HG03520 (cell line): Measurements from ENCODE around the gene UBAP2.
"Not testable (repeated sequence)": the region's sequence is repeated elsewhere in the genome, so short reads cannot be mapped to it uniquely, and the experiment has no call there.

Source experiments
- ATAC-seq: cut with Tn5 transposase; IDR thresholded peaks from one replicate; pipeline ENCODE4 v1.9.1; 2021; ENCODE audit warnings: mild to moderate bottlenecking, moderate library complexity; ENCODE audit not compliant: unreplicated experiment

UBAP2 gene

DNA sequence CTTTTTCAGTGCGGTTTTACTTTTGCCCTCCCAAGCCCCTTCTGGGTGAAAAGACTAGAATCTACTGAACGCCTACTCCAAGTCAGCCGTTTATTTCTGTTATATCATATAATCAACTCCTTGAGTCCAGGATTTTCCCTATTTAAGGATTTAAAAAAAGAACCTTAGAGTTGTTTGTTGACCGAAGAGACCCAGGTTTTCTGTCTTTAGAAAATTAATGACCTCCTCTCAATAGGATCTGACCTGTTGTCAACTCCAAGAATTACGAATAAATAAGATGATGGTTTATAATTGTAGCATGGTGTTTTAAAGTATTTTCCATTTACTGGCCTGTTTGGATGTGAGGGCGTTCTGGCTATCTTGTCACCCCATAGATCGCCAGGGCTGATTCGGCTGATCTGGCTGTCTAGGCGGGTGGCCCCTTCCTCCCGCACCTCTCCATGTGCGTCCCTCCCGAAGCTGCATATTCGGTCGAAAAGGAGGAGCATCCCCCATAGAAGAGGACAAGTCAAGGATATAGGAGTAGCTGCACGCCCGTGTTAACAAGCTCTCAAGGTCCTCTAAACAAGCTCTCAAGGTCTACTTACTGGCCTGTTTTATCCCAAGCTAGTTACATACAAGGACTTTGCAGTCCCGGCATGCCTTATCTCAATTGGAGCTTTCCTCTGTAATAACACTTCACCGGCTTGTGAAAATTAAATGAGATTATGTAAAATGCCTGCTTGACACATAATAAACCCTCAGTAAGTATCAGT lies 1.1 kb upstream of the UBAP2 start:
- ATAC-seq: no peak

DNA sequence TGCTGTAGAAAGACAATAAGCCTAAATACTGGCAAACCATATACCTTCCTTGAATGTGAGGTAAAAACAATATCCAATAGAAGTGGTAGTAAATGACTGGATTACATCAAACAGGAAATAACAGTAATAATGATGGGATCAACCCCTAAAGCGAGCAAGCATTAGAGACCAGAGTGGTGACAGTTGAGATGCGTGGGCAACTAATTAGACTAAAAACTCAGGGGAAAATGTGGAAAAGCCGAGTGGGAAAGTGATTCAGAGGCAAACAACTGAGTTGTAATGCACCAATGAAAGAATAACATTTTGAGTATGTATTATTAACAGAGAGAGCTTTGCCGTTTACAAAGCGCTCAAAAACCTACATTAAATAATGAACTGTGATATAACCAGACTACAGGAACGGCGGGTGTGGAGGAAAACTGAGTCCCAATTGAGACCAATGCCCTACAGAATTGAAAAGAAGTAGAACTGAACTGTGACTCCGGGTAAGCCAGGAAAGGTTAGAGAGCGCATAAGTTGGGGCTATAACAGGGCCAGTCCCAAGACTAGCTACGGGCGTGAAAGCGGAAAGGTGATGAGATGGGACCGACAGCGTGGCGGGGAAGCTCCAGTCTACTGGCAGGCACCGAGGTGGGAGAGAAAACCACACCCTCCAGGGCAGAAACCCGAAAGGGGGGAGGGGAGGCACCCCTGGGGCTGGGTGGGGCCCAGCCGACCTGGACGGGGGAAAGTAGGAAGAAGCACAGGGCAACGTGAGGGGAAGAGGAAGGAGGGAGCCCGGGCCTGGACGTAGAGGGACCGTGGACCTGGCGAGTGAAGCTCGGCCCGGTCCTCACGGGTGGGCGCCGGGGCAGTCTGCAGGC lies 592 bp downstream of the UBAP2 start:
- ATAC-seq: peak; percentile 30

DNA sequence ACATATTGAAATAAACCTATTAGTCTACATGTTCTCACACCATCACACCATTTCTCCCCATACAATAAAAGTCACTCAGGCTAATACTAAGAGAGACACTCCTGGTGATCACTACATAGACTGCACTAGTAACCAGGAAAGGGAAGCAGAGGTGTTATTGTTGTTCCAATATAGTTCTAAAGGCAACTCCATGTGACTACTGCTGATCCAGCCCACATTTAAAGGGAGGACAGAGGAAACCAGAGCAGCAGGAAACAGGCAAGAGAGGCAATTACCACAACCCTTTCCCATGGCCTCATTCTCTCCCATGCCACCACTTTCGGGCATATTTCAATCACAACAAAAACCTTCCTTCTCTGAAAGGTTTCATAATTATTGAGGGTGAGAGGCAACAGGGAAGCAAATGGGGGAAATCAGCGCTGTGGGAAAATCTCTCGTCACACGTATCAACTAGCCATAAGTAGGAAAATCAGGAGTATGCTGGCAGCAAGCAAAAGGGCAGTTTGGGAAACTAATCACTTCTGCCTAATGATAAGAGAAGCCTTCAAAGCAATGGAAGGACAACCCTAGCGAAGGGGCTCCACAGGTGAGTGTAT lies 1.8 kb downstream of the UBAP2 start:
- no peak for ATAC-seq

DNA sequence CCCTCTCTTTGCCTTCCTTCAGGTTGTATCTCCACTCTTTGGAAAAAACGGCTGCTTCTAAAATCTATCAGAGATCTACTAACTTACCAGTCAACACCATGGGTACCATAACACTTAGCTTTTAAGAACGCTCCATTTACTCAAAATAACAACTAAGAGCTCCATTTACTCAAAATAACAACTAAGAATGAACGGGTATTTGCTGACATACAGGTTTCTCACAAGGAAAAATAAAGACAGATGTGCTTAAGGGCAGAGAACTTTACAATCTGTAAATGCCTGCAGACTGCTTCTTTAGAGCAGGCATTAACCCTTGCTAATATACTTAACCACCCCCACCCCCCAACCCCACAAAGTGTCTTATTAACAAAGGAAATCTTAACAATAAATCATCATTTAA lies 2.8 kb downstream of the UBAP2 start:
- no peak for ATAC-seq

DNA sequence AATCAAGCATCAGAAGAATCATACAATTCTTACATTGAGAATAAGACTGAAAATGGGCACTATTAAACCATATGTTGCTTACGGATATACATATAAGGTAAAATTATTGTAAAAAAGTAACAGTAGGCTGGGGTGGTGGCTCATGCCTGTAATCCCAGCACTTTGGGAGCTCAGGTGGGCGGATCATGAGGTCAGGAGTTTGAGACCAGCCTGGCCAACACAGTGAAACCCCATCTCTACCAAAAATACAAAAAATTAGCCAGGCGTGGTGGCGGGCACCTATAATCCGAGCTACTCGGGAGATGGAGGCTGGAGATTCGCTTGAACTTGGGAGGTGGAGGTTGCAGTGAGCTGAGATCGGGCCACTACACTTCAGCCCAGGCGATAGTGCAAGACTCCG lies 6.6 kb downstream of the UBAP2 start:
- not testable (repeated sequence) for ATAC-seq

DNA sequence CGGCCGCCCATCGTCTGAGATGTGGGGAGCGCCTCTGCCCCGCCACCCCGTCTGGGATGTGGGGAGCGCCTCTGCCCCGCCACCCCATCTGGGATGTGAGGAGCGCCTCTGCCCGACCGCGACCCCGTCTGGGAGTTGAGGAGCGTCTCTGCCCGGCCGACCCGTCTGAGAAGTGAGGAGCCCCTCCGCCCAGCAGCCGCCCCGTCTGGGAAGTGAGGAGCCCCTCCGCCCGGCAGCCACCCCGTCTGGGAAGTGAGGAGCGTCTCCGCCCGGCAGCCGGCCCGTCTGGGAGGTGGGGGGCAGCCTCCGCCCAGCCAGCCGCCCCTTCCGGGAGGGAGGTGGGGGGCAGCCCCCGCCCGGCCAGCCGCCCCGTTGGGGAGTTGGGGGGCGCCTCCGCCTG lies 9.8 kb downstream of the UBAP2 start:
- not testable (repeated sequence) for ATAC-seq

DNA sequence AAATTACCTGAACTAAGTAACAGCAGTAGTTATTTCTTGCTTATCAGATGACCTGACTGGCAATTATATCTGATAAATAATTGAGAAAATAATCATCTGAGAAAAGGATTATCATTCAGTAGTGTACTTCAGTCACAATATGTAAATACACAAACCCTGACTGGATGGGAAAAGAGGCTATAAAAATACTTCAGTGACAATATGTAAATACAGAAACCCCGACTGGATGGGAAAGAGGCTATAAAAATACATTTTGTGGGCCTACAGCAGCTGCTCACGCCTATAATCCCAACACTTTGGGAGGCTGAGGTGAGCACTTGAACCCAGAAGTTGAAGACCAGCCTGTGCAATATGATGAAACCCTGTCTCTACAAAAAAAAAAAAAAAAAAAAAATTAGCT lies 11.1 kb downstream of the UBAP2 start:
- no peak for ATAC-seq

DNA sequence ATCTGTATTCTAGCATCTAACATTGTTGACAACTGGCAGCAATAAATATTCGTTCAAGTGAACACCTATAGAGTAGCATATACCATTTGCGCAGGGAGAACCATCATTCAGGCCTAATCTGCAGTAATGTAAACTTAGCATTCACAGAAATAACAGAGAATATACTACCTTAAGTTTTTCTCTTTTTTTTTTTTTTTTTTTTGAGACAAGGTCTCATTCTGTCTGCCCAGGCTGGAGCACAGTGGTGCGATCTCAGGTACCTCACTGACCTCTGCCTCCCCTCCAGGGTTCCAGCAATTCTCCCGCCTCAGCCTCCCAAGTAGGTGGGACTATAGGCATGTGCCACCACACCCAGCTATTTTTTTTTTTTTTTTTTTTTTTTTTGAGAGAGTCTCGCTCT lies 12.1 kb downstream of the UBAP2 start:
- no peak for ATAC-seq

DNA sequence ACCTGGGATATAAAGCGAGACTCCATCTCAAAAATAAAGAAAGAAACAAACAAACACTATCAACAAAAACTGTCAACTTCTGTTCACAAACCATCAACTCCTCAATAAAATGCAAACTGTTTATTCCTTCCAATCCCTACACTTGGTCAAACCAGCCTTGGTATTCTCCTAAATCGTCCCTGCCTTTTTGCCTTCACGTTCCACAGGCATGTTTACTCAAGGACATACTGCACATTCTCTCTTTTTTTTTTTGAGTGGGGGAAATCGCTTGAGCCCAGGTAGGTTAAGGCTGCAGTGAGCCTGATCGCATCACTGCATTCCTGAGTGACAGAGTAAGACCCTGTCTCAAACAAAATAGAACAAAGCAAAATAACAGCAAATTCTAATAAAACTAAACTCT lies 13.0 kb downstream of the UBAP2 start:
- no peak for ATAC-seq

DNA sequence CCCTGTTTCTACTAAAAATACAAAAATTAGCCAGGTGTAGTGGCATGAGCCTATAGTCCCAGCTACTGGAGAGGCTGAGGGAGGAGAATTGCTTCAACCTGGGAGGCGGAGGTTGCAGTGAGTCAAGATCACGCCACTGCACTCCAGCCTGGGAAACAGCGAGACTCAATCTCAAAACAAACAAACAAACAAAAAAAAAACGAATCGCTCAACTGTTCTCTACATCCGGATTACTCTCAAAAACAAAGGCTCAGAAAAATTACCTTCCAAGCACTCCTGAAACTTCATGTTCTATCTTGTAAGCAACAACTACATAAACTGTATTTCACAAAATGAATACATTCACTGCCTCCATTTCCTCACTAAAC lies 14.0 kb downstream of the UBAP2 start:
- ATAC-seq: no peak

DNA sequence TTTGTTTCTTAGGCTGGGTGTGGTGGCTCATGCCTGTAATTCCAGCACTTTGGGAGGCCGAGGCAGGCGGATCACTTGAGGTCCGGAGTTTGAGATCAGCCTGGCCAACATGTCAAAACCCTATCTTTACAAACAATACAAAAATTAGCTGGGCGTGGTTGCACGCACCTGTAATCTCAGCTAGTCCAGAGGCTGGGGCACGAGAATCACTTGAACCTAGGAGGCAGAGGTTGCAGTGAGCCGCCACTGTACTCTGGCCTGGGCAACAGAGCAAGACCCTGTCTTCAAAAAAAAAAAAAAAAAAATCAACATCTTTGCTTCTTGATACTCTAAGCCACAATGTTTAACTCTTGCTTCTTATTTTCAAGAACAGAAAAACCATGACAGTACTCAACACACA lies 16.1 kb downstream of the UBAP2 start:
- no peak for ATAC-seq

DNA sequence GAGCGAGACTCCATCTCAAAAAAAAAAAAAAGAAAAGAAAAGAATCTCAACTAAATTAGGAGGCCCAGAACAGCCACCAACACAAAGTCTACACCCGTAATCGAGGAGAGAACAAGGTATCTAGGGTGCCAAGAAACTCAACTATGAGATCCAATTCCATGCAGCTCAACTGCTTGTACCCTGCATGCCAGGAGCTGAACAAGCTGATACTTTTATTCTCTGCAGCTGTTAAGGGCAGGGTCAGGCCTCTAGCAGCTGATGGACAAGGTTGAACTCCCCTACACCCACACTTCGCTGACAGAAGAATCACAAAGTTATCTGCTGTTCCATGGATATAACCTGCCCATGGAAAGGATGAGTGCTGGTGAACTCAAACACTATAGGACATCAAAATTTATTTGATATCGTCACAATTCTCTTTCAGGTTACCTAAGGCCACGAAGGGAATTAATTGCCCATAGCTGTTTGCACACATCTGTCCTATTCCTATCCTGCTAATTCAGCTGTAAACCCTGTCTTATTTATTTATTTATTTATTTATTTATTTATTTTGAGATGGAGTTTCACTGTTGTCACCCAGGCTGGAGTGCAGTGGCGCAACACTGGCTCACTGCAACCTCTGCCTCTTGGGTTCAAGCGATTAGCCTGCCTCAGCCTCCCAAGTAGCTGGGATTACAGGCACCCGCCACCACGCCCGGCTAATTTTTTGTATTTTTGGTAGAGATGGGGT lies 20.7 kb downstream of the UBAP2 start:
- ATAC-seq: no peak

DNA sequence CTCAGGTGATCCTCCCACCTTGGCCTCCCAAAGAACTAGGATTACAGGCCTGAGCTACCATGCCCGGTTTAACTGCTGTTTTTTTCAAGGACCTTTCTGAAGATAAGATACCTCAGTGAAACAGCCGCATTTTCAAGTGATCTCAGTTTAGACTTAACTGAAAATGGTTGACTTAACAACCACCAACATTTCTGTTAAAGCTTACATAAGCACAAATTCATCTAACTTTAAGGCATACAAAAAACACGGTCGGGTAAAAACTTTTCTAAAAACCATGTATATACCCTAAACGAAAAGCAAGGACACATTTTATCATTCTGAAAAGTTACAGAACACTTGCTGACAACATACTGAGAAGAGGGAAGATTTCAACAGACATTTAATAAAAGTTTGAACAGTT lies 22.9 kb downstream of the UBAP2 start:
- ATAC-seq: no peak

DNA sequence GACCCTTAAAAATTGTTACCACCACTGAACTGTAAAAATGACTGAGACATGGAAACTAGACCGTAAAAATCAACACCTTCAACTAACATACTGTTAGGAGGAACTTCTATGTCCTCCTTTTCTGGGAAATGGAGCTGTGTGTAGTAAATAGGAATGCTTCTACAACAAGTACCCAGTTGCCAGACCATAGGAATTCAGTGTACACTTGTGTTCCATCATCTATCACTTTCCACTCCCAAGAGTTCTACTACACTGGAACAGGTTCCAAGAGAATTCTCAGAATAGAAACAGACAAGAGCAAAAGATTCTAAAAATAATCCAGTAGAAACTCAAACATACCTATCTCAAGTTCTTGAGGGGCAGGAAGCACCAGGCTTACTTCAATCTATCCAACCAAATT lies 23.6 kb downstream of the UBAP2 start:
- ATAC-seq: no peak

DNA sequence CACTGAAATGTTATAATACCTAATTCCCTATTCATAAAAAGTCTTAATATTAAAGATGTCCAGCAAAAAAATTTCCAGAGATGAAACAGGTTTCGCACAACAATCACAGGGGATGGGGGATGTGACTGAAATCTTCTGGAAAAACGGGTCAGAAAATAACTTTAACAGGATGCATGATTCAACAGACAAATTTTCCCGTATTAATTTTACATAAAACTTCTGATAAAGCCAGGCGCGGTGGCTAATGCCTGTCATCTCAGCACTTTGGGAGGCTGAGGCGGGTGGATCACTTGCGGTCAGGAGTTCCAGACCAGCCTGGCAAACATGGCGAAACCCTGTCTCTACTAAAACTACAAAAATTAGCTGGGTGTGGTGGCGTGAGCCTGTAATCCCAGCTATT lies 24.2 kb downstream of the UBAP2 start:
- not testable (repeated sequence) for ATAC-seq

DNA sequence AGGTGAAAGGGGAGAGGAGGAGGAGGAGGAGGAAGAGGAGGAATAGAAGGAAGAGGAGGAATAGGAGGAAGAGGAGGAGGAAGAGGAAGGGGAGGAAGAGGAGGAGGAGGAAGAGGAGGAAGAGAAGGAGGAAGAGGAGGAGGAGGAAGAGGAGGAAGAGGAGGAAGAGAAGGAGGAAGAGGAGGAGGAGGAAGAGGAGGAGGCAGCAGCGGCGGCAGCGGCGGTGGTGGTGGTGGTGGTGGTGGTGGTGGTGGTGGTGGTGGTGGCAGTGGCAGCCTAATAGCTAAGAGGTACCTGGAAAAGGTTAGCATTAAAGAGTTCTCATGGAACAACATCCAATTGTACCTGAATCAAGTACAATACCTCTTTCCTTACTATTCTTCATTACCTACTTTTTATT lies 32.5 kb downstream of the UBAP2 start:
- ATAC-seq: no peak

DNA sequence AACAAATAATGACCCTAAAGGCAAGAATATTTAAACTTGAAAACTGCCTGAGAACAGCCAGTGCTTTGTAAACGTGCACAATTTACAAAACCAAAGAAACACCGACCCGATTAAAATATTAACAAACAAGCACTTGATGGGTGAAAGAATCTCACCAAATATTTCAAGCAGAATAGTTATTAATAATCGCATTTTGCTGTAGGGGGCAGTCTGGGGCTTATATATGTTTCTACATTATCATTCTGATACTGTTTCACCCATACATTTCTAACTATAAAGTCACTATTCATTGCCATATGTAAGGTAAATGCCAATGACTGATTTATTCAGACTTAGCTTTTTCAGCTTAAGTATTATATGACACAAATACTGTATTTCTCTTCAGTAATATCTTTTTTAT lies 37.7 kb downstream of the UBAP2 start:
- no peak for ATAC-seq

DNA sequence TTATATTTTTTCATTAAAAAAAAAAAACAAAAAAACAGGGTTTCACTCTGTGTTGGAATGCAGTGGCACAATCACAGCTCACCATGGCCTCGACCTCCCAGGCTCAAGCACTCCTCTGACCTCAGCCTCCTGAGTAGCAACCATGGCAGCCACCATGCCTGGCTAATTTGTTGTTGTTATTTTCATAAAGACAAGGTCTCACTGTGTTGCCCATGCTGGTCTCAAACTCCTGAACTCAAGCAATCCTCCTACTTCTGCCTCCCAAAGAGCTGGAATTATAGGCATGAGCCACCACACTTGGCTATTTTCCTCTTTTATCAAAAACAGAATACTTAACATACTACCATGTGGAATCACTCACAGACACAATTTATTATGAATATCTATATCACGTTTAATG lies 46.7 kb downstream of the UBAP2 start:
- ATAC-seq: no peak

DNA sequence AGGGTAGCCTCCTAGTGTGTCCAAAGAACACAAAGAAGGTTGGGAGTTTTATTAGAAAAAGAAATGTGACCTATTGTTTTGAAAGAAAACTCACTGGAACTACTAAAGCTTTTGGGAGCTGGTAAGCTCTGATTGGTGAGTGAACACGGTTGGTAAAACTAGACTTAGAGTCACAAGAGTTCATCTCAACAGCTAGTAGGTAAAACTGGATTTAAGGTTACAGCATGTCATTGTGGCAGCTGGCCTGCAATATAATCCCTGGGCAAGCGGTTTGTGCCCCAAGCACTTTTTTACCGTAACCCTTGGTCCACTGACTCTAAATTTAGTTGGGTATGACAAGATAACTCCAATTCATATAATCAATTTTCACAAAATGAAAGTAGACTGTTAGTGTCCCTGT lies 47.4 kb downstream of the UBAP2 start:
- ATAC-seq: no peak

DNA sequence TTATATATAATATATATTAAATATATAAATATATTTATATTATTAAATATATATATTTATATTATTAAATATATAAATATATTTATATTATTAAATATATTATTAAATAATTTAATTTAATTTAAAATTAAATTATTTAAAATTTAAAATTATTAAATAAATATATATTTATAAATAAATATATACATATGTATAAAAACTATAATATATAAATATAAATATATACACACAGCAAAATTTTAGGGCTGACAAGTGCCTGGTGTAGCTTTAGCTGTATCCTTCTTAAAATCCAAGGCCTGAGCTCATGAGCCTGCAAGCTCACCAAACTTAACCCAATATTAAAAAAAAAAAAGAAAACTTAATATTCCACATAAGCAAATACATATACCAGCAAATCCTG lies 53.2 kb downstream of the UBAP2 start:
- no peak for ATAC-seq

DNA sequence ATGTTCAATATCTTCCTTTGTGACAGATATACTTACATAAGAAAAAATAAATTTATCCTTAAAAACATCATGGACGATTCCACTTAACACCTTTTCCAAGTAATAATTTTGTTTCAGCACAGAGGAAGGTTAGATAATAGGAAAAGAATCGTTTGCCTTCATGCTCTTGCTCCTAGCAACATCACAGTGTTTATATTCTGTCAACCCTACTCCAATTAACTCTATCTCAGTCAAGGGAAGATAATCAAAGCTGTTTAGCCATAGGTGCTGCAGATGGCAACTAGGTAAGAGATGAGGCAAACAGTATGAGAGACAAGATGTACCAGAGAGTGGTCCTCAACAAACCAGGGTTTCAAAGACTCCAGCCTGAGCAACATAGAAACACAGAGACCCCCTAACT lies 55.6 kb downstream of the UBAP2 start:
- no peak for ATAC-seq
